GM18870 (cell line): ENCODE data around the gene CPN1.

Source experiments
- ATAC-seq: cut with Tn5 transposase; IDR thresholded peaks from one replicate; pipeline ENCODE4 v1.9.1; 2021; ENCODE audit warnings: moderate library complexity; ENCODE audit not compliant: unreplicated experiment

The CPN1 gene

DNA sequence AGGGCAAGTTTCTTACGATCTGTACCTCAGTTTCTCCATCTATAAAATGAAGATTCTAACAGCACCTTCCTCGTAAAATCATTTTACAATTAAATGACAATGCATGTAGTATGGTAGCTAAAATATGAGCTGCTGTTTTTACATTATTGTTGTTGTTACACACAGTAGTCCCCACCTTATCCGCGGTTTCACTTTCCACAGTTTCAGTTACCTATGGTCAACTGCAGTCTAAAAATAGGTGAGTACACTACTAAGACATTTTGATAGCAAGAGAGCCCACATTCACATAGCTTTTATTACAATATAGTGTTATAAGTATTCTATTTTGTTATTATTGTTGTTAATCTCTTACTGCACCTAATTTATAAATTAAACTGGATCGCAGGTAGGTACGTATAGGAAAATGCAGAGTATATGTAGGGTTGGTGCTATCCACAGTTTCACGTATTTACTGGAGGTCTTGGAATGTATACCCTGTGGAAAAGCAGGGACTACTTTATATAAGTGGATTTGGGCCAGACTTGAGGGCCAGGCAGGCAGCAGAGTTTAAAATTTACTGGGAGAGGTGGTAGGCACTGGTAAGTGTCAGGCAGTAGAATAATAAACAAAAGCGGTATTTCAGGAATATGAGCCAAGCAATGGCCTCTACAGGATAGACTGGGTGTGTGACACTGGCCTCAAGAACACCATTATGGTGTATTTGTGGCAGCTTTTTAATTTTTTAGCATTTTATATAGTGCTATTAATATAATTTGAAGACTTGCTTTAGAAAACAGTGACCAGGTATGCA is 82.2 kb downstream of the CPN1 start:
- no peak for ATAC-seq

DNA sequence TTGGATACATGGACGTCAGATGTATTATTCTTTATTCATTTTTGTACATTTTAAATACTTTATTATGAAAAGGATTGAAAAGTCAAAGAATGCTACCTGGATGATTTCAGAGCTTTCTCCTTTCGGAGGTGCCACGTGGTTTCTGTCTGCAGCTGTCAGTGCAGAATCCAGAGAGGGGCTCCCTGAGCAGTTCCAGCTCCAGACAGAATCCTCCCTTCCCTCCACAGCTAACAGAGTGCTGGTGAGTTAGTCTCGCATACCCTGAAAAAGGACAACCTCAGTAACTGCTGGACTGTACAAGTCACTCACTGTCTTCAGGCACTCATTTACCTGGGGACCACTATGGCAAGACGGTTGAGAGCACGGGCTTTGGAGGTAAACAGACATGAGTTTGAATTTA is 82.8 kb downstream of the CPN1 start:
- ATAC-seq: no peak

DNA sequence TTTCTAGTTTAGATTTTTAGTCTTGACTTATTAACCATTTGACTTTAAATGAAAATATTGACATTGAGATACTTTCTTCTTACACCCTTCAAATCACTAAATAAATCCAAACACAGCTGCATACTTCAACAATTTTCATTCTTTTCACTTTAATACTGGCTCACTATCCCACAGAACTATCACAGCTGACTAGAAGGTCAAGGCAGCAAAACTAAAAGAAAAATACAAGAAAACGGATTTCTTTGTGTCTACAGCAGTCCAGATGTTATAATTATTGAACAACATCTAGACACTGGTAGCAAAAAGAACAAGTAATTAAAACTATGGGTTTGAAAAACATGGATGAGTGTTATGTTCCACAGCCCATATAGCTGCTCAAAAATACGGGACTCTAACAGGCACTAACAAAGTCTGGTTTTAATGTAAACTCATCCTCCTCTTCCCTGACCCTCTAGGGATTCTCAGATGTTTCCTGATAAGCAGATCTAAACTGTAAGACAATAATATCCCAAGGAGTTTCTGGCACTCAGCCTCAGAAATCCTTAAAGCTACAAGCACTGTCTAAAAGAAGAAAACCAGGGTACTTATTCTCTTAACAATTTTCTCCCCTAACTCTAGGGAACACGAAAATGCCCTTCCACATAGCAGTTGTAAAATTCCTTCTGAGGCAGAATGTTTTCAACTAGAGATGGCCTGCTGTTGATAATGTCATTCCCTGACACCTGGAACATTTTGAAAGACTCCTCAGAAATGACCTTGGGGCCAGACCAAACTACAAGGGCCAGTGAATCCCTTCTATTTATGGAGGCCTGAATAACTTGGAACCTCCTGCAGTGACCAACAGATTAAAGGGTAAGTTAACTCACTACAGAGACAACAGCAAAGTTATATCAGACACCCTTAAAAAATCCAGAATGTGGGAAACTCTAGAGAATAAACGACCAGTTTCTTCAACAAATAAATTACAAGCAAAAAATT is 84.7 kb downstream of the CPN1 start:
- no peak for ATAC-seq

DNA sequence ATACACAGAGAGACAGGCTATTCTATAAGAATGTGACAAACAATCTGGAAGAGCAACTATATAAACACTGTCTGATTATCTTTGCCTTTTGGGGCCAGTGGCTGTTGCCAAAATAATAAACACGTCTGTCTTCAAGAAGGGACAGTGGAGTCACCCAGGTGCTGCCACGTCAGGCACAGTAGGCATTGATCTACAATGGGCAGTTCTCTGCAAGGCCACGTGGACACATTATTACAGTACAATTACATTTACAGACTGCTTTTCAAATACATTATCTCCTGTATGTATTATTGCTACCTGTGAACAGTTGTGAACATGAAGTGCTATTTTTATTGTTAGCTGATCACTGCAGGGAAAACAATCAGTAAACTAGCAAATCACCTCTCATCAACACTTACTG is 86.0 kb downstream of the CPN1 start:
- no peak for ATAC-seq

DNA sequence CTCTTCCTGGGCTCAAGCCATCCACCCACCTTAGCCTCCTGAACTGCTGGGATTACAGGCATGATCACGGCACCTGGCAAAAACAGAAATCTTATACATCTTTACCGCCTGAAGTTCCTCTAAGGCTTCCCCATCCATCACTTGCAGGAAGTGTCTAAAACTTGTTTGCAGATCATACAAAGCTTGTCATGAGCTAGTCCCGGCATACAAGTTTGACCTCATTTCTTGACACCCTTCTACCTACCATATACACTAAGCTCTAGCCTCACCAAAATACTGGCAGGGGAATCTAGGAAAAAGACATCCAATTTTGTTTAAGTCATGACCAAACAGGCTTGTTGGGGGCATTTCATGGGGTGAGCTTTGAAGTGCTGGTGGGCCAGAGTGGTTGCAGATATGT is 86.4 kb downstream of the CPN1 start:
- no peak for ATAC-seq

DNA sequence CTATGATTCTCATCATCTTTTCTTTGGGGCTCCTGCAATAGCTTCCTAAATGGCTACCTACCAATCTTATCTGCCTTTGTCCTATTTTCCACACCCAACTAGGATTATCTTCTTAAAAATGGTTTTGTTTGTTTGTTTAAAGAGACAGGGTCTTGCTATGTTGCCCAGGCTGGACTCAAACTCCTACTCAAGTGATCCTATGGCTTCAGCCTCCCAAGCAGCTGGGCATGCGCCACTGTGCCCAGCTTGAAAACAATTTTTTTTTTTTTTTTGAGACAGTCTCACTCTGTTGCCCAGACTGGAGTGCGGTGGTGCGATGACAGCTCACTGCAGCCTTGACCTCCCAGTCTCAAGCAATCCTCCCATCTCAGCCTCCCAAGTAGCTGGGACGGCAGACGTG is 86.9 kb downstream of the CPN1 start:
- no peak for ATAC-seq

DNA sequence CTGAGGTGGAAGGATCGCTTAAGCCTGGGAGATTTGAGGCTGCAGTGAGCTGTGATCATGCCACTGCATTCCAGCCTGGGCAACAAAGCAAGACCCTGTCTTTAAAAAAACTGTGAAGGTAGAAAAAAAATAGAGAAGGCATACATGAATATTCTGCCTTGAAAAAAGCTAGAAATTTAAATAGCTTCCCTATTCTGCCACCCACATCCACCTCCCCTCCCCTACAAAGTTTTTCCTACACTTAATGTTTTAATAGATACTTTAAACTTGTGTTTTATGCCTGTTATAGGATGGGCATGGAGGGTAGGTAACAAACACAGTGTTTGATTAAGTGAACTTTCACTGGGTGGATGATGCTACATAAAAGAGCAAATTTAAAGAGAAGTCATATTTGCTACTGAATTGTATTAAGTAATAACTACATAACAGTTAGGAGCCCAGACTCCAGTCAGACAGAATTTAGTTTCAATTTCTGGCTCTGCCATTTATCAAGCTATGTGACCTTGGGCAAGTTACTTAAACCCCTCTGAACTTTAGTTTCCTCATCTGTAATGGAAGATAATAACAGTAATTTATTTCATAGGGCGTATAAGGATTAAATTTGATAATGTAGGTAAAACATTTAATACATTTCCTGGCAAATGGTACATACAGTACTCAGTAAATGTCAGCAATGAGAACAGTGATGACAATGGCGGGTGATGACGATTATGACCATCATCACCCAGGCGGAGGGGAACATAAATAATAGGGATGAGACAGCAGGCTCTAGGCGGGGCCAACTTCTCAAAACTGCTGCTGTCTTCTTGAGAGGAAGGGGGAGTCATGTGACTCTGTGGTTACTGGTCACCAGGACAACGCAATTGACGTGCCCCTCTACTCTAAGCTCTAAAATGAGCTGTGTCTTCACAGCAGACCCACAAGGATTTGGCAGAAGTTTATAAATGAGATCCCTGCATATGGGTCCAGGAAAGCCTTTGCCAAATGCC is 87.7 kb downstream of the CPN1 start:
- no peak for ATAC-seq
